Activated CD8-positive, alpha-beta T cell treated with anti-CD3 and anti-CD28 coated beads for 36 hours (primary cell): Measurements from ENCODE around the gene CARD19. TPM values are rescaled to one million over a fixed set of nuclear protein-coding genes. Genes with fewer than 3 reads are reported as not detected.

ENCODE experiments used
- ATAC-seq: fragments of 200-7000 bp; cut with Tn5 transposase; one replicate; pipeline ENCODE4 v1.10.0; 2021; ENCODE audit warnings: mild to moderate bottlenecking, moderate library complexity
- CTCF ChIA-PET: fragments of 350-600 bp; sonication (Branson Sonifier 250); formaldehyde crosslinking; loops from one replicate; lab custom pipeline; 2021; ENCODE audit warnings: antibody characterized with exemption; lab: Charles Lee
- POLR2A ChIA-PET: fragments of 350-600 bp; sonication (Branson Sonifier 250); formaldehyde crosslinking; loops from one replicate; lab custom pipeline; 2021; ENCODE audit warnings: antibody characterized with exemption; lab: Charles Lee
- DNase-seq: peaks from one replicate; pipeline ENCODE4 v3.0.0-alpha.2; 2020
- H3K27ac Mint-ChIP-seq: one replicate; pipeline ENCODE4 v1.8.0; 2021; ENCODE audit warnings: mild to moderate bottlenecking, mixed read lengths
- H3K27me3 Mint-ChIP-seq: one replicate; pipeline ENCODE4 v1.8.0; 2021; ENCODE audit warnings: mixed read lengths
- H3K36me3 Mint-ChIP-seq: one replicate; pipeline ENCODE4 v1.8.0; 2021; ENCODE audit warnings: low read depth, mixed read lengths
- H3K4me1 Mint-ChIP-seq: one replicate; pipeline ENCODE4 v1.8.0; 2021; ENCODE audit warnings: low read depth, mixed read lengths
- H3K4me3 Mint-ChIP-seq: one replicate; pipeline ENCODE4 v1.8.0; 2021; ENCODE audit warnings: mild to moderate bottlenecking, moderate library complexity, mixed read lengths
- H3K9me3 Mint-ChIP-seq: one replicate; pipeline ENCODE4 v1.8.0; 2021; ENCODE audit warnings: mixed read lengths
- CTCF ChIP-seq: fragments of 200-600 bp; IDR thresholded peaks from one replicate; pipeline ENCODE4 v1.8.0; 2022; ENCODE audit warnings: antibody characterized with exemption, mild to moderate bottlenecking
- intact Hi-C: fragments of 100-400 bp; cut with micrococcal nuclease; formaldehyde crosslinking; loops from one replicate; pipeline ENCODE4 v1.10.0; 2022
- total RNA-seq, 2 experiments: library from RNA; stranded (reverse); gene quantifications; one replicate each; pipeline ENCODE4 v1.2.3, GENCODE V29; 2021

Gene CARD19
- total RNA-seq, 2 experiments from 2014 or later, result 42.9 to 43.4 TPM

- DNase-seq (peak; percentile 3), ATAC-seq (no peak)
- Mint-ChIP-seq H3K4me3 (no peak overlapping the region), H3K4me1 (peaks cover 20% of the 10 kb centered on the region), H3K36me3 (peaks cover 19% of the 10 kb centered on the region), H3K27ac (peak overlapping the region; percentile 79), H3K9me3 (no peaks in the 10 kb centered on the region), H3K27me3 (no peaks in the 10 kb centered on the region)
- CTCF ChIA-PET, result interaction anchor here (1.3 to 3.8 kb wide), 4 partner anchors 10 to 40 kb away, joined by 3 to 48 read pairs (median 5); no protein-coding TSS in a partner anchor
- TF ChIP-seq CTCF, result no peak
- POLR2A ChIA-PET, result interaction anchor here (1.1 to 4.3 kb wide), 8 partner anchors 8 to 91 kb away, joined by 3 to 22 read pairs (median 4); partner anchors contain the start of gene NINJ1
- intact Hi-C loops, result no loop called here
Measured at GRCh38 chr9:93118863-93119702, 23.1 kb downstream of the CARD19 start.

DNA sequence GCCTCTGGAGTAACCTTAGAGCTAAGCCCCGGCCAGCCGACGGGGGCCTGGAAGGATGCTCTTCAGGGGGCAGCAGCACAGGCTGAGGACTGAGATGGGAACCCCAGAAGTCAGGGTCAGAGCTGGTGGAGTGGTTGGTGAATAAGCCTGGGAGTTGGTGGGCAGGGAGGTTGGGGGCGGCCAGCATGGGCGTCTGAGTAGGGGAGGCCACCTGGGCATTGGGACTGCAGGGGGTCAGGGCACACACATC, 23.6 kb downstream of the CARD19 start:
- H3K9me3 Mint-ChIP-seq, result no peaks in the 10 kb centered on the region
- no peaks in the 10 kb centered on the region for H3K27me3 Mint-ChIP-seq
- DNase-seq (no peak), ATAC-seq (no peak)
- POLR2A ChIA-PET, result interaction anchor here (0.8 to 4.3 kb wide), 7 partner anchors 10 to 92 kb away, joined by 3 to 22 read pairs (median 4); partner anchors contain the start of gene NINJ1
- H3K4me1 Mint-ChIP-seq, result peaks cover 20% of the 10 kb centered on the region
- H3K36me3 Mint-ChIP-seq, result peaks cover 24% of the 10 kb centered on the region
- intact Hi-C loops, result no loop called here
- CTCF ChIA-PET, result interaction anchor here (0.8 to 3.8 kb wide), 6 partner anchors 11 to 40 kb away, joined by 3 to 48 read pairs (median 4); no protein-coding TSS in a partner anchor
- no peak overlapping the region for H3K4me3 Mint-ChIP-seq
- peak overlapping the region; percentile 79 for H3K27ac Mint-ChIP-seq
- TF ChIP-seq CTCF, result no peak

- peak; percentile 42 for TF ChIP-seq CTCF
- ATAC-seq, result peak; percentile 91
- peaks cover 27% of the 10 kb centered on the region for H3K36me3 Mint-ChIP-seq
- H3K27me3 Mint-ChIP-seq, result no peaks in the 10 kb centered on the region
- DNase-seq, result peak; percentile 75
- peak overlapping the region; percentile 79 for H3K27ac Mint-ChIP-seq
- ChIA-PET POLR2A (interaction anchor here (0.8 to 4.3 kb wide), 7 partner anchors 9 to 92 kb away, joined by 3 to 22 read pairs (median 4); partner anchors contain the start of gene NINJ1), CTCF (interaction anchor here (0.7 to 3.8 kb wide), 9 partner anchors 8 to 39 kb away, joined by 3 to 48 read pairs (median 3); partner anchors contain the start of genes CARD19 and NINJ1)
- H3K9me3 Mint-ChIP-seq, result no peaks in the 10 kb centered on the region
- peaks cover 17% of the 10 kb centered on the region for H3K4me1 Mint-ChIP-seq
- intact Hi-C loops, result no loop called here
- H3K4me3 Mint-ChIP-seq, result no peak overlapping the region
Measured at GRCh38 chr9:93119953-93120845, 24.2 kb downstream of the CARD19 start.

DNA sequence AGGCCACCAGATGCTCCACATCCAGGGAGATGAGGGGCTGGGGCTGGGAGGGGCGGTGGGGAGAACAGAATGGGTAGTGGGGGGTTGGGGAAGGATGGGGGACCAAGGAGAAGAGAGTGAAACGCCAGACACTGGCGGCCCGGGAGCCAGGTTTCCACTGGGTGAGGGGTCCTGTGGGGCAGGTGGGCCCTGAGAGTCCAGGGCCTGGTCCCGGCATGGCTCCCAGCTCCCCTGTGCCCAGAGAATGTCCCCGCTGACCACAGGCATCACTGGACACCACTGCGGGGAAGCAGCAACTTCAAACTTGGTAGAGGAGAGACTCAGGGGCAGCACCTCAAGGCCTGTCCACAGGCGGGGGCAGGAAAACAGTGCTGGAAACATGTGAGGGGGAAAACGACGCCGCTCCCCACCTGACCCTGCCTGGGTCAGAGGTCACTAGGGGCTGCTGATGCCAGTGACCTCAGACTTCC, 24.9 kb downstream of the CARD19 start:
- Mint-ChIP-seq H3K4me3 (no peak overlapping the region), H3K4me1 (peaks cover 20% of the 10 kb centered on the region), H3K36me3 (peaks cover 31% of the 10 kb centered on the region), H3K27me3 (no peaks in the 10 kb centered on the region), H3K9me3 (no peaks in the 10 kb centered on the region), H3K27ac (no peak overlapping the region)
- CTCF ChIA-PET, result interaction anchor here (1.1 to 3.8 kb wide), 5 partner anchors 7 to 29 kb away, joined by 3 to 48 read pairs (median 4); partner anchors contain the start of gene NINJ1
- ATAC-seq (no peak), DNase-seq (peak; percentile 4)
- intact Hi-C loops, result no loop called here
- POLR2A ChIA-PET, result interaction anchor here (1.1 to 4.3 kb wide), 3 partner anchors 11 to 93 kb away, joined by 3 to 22 read pairs (median 6); no protein-coding TSS in a partner anchor
- no peak for TF ChIP-seq CTCF
